SK-MEL-5 (cell line): Measurements from ENCODE around the gene SYCP2. TPM values are rescaled to one million over a fixed set of nuclear protein-coding genes. Genes with fewer than 3 reads are reported as not detected.
A peak's percentile ranks its signal among the peaks of the same experiment; 100 is the strongest.
"Not testable (repeated sequence)": the region's sequence is repeated elsewhere in the genome, so short reads cannot be mapped to it uniquely, and the experiment has no call there.

ENCODE experiments used
- DNase-seq: peaks from one replicate; pipeline ENCODE4 v3.0.0-alpha.2; 2016; ENCODE audit warnings: low read depth, low spot score
- in situ Hi-C: cut with HindIII; loops from 2 replicates; pipeline ENCODE4 v1.10.0; 2016; ENCODE audit warnings: low sequenced_read_pairs, high pct_unique_total_duplicates, low pct_unique_long_range_greater_than_20kb
- total RNA-seq: library from RNA; depleted of rRNA; stranded (reverse); fragments of >200 nt; shearing (Covaris generic); gene quantifications from 2 replicates; pipeline ENCODE4 v1.2.3, GENCODE V29; 2014

Gene SYCP2
- total RNA-seq, 1 experiment from 2014 or later: 4.9 TPM

DNA sequence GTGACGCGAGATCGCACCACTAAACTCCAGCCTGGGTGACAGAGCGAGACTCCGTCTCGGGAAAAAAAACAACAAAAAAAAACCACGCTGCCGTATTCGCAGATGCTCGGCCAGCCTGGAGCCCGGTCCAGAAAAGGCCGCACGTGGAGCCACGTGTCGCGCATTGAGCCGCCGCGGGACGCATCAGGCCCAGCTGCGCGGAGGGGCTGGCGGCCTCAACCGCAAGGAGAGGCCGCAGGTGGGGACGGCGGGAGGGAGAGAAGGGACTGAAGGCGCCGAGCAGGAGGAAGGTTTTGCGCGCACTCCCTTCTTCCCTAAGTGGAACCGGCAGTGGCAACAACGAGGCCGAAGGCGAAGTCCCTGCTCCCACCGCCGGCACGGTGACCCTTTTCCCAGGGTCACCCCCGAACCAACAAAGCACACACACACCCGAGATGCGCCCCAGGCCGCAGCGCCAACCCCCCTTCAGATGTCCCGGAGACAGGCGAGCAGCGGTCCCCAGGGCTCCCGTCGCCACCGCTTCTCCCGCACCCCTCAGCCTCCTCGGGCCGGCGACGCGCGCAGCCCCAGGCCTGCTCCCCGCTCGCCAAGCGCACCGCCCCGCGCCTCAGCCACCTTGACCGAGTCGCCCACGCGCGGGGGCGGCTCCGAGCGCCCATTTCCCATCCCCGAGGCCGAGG, 681 bp downstream of the SYCP2 start:
- DNase-seq: no peak
- in situ Hi-C loops: no loop called here

- DNase-seq: no peak
- in situ Hi-C loops: no loop called here
Observed at GRCh38 chr20:59931511-59932312, 1.7 kb downstream of the SYCP2 start.

- DNase-seq: no peak
- in situ Hi-C loops: no loop called here
Observed at GRCh38 chr20:59925899-59926298, 7.5 kb downstream of the SYCP2 start.

GRCh38 chr20:59925359-59925758, 8.1 kb downstream of the SYCP2 start:
- no peak for DNase-seq
- in situ Hi-C loops: no loop called here

GRCh38 chr20:59923514-59923913, 9.9 kb downstream of the SYCP2 start:
- DNase-seq: no peak
- in situ Hi-C loops: no loop called here

DNA sequence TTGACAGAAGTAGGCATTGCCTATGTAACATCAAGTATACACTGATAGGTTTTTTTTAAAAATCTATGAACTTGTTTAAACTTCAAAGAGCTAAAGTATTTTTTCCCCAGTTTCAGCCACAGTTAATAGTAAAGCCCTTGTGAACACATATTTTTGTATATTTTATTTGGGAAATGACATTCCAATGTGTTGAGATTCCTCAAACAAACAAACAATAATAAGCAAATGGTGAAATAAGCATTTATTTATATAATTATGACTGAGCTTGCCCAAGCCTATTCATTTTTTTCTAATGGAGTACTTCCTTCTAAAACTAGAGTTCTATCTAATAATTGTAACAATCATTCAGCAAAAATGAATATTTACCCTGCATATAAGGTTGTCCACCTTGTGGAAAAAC, 12.5 kb downstream of the SYCP2 start:
- no peak for DNase-seq
- in situ Hi-C loops: no loop called here

- in situ Hi-C loops: no loop called here
- DNase-seq: peak; percentile 6
Observed at GRCh38 chr20:59912609-59913008, 20.8 kb downstream of the SYCP2 start.

- no peak for DNase-seq
- in situ Hi-C loops: no loop called here
Observed at GRCh38 chr20:59911041-59911440, 22.4 kb downstream of the SYCP2 start.

GRCh38 chr20:59908855-59909254, 24.6 kb downstream of the SYCP2 start:
- in situ Hi-C loops: no loop called here
- no peak for DNase-seq

DNA sequence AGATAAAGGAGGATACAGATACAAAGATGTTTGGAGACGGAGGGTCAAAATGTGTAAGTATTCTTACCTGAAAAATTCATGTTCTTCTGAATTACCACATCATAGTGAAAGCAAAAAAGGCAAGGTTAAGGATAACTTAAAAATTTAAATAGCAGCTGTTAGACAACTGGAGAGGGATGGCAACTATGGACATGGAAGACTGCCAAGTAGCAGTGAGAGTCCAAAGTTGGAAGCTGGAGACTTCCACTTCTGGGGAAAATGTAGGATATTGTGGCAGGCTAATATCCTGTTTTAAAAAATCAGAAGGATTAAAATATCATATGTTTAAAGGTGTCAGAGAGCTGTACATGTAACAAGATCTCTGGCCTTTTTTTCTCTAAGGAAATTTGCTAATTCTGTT, 29.8 kb downstream of the SYCP2 start:
- in situ Hi-C loops: no loop called here

DNA sequence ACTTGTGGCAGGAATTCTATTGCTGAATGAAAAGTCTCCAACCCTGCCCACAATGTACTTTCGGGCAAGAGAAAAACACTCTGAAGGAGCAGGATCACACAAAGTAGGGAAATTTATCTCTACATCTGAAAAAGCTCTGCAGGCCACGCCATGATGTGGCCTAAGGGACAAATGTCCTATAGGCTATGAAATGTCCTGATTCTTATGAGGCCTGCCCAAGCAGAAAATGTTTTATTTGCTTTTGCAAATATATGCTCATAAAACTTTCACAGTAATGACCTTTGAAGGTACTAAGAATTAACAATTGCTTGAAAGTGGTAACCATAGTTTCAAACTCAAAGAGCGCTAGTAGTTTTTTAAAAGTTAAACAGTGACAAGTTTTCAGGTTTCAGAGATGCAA, 31.0 kb downstream of the SYCP2 start:
- no peak for DNase-seq
- in situ Hi-C loops: no loop called here

More for the DNA sequence above, 29.8 kb downstream of the SYCP2 start:
- DNase-seq: no peak

GRCh38 chr20:59895908-59896307, 37.5 kb downstream of the SYCP2 start:
- DNase-seq: no peak
- in situ Hi-C loops: no loop called here

GRCh38 chr20:59891581-59891980, 41.9 kb downstream of the SYCP2 start:
- in situ Hi-C loops: no loop called here
- DNase-seq: no peak

DNA sequence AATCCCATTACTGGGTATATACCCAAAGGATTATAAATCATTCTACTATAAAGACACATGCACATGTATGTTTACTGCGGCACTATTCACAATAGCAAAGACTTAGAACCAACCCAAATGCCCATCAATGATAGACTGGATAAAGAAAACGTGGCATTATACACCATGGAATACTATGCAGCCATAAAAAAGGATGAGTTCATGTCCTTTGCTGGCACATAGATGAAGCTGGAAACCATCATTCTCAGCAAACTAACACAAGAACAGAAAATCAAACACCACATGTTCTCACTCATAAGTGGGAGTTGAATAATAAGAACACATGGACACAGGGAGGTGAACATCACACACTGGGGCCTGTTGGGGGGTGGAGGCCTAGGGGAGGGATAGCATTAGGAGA, 43.4 kb downstream of the SYCP2 start:
- DNase-seq, in situ Hi-C loops: not testable (repeated sequence)

DNA sequence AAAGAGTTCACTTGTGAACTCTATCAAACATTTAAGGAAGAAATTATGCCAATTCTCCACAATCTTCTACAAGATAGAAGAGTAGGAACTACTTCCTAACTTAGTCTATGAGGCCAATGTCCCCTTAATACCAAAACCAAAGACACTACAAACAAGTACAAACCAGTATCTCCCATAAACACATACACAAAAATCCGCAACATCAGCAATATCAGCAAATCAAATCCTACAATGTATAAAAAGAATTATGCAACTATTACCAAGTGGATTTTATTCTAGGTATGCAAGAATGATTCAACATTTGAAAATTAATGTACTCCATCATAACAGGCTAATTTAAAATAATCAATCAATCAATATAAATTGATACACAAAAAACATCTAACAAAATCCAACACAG, 45.4 kb downstream of the SYCP2 start:
- DNase-seq: no peak
- in situ Hi-C loops: no loop called here

GRCh38 chr20:59884494-59884893, 48.9 kb downstream of the SYCP2 start:
- in situ Hi-C loops: no loop called here
- no peak for DNase-seq

DNA sequence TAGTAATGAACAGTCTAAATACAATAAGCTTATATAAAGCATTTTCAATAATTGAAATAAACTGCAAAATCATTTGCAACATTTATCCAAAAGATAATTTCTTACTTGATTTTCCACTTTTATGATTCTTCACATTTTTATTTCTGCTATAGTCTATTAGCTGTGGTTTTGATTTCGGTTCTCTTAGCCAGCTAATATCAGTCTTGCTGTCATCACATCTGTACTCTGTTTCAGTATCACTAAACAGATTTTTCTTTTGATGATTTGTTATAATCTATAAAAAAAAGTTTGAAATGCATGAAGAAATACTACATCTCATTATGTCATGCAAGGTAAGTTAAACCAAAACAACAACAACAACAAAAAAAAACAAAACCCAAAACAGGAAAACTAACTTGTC, 53.2 kb downstream of the SYCP2 start:
- no peak for DNase-seq
- in situ Hi-C loops: no loop called here

DNA sequence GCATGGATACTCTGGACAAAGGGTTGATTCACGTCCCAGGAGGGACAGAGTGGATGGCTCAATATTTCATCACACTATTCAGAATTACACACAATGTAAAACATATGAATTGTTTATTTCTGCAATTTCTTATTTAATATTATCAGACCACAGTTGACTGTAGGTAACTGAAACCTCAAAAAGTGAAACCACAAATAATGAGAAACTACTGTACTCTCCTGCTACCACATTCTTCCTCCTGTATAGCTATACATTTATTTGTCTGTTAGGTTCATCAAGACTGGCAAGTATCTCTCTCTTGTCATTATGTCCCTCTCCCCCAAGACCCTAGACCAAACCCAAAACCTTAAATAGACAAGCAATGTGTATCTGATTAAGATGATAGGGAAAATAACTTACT, 60.0 kb downstream of the SYCP2 start:
- in situ Hi-C loops: no loop called here

GRCh38 chr20:59871096-59871495, 62.3 kb downstream of the SYCP2 start:
- in situ Hi-C loops: no loop called here
- DNase-seq: no peak

More for the DNA sequence above, 60.0 kb downstream of the SYCP2 start:
- no peak for DNase-seq
